ENCODE measurements around the gene RTP5.

Gene RTP5

DNA sequence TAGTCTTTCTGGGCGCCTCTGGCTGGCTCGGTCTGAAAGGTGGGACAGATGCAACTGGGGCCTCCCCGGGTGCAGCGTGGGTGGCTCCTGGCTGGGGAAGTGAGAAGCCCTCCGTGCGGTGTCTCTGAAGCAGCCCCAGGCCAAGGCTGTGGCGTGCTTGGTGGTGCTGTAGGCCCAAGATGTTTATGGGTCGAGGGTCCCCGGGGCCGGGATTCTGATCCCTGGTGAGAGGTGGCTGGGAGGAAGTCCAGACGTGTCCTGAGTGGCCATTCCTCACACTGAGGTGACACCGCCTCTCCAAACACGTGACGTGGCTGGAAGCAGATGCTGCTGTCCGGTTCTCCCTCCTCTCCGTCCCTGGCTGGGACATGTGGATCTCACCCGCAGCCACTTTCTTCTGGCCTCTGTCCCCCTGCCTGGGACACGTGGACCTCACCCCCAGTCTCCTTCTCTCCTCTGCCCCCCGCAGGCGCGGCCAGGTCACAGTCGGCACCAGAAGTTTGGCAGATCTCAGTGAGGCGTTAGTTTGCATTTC, 12.6 kb downstream of the RTP5 start:
- TF ChIP-seq, protein P1, sequence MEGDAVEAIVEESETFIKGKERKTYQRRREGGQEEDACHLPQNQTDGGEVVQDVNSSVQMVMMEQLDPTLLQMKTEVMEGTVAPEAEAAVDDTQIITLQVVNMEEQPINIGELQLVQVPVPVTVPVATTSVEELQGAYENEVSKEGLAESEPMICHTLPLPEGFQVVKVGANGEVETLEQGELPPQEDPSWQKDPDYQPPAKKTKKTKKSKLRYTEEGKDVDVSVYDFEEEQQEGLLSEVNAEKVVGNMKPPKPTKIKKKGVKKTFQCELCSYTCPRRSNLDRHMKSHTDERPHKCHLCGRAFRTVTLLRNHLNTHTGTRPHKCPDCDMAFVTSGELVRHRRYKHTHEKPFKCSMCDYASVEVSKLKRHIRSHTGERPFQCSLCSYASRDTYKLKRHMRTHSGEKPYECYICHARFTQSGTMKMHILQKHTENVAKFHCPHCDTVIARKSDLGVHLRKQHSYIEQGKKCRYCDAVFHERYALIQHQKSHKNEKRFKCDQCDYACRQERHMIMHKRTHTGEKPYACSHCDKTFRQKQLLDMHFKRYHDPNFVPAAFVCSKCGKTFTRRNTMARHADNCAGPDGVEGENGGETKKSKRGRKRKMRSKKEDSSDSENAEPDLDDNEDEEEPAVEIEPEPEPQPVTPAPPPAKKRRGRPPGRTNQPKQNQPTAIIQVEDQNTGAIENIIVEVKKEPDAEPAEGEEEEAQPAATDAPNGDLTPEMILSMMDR (IDR thresholded peaks at IDR 0.05), result no peak

GRCh38 chr2:241884951-241885290, 15.4 kb downstream of the RTP5 start:
- TF ChIP-seq, protein P1 (IDR thresholded peaks at IDR 0.05), result no peak

DNA sequence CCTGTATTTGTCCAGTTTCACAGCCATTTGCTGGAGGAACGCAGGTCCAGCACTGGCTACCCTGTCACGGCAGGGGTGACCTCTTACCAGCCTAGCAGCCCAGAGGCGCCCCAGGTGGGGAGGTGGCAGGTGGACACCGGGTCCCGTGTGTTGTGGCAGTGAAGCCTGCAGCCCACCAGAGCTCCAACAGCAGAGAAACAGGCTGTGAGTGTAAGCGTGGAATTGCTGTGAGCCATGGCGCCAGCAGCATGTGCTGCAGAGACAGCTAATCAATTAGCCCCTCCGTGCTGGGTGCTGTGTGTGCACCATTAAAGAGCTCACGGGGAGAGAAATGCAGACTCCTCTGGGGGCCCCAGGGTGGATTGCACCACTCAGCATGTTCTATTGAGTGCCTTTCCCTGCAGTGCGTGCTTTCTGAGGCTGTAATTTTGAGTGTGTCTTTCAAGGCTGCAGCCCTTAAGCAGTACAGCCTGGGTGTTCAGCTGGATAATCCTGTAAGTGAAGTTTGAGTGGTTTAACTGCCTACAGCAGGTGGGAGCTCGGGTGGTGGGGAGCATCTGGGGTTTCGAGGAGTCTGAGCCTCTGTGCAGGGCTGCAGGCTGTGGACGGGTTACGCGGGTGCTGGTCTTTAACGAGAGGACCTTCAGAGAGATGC, 15.9 kb downstream of the RTP5 start:
- TF ChIP-seq, protein P1 (IDR thresholded peaks at IDR 0.05), result no peak

DNA sequence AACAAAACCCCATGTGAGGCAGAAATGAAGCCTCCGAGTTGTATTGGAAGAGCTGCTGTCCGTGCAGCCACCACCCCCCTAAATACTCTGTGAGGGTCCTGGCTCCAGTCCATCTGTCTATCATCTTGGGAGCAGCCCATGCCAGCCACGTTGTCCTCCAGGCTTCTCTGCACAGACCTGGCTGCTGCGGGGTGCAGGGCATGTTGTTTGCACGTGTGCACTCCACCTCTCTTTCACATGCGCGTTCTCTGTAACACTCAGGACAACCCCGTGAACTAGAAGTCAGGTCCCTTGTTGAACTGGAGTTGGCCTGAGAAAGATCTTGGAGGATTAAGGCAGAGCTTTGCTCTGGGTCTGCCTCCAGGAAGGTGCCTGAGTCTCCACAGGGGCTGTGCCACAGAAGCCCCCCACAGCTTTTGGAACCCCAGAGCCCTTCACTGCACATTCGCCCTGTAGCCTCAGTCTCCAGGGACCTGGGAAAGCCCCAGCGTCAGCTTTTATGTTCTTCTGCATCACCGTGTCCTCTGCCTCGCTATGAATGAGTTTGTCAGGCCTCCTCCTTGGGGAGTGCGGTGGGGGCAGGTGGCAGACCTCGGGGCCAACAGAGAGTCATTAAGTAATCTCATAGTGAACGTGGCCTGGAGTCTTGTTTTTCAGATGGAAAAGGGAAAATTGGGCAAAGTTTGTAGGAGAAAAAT, 16.6 kb downstream of the RTP5 start:
- TF ChIP-seq, protein P1 (IDR thresholded peaks at IDR 0.05), result no peak

GRCh38 chr2:241886840-241887447, 17.4 kb downstream of the RTP5 start:
- TF ChIP-seq, protein P1 (IDR thresholded peaks at IDR 0.05), result no peak

DNA sequence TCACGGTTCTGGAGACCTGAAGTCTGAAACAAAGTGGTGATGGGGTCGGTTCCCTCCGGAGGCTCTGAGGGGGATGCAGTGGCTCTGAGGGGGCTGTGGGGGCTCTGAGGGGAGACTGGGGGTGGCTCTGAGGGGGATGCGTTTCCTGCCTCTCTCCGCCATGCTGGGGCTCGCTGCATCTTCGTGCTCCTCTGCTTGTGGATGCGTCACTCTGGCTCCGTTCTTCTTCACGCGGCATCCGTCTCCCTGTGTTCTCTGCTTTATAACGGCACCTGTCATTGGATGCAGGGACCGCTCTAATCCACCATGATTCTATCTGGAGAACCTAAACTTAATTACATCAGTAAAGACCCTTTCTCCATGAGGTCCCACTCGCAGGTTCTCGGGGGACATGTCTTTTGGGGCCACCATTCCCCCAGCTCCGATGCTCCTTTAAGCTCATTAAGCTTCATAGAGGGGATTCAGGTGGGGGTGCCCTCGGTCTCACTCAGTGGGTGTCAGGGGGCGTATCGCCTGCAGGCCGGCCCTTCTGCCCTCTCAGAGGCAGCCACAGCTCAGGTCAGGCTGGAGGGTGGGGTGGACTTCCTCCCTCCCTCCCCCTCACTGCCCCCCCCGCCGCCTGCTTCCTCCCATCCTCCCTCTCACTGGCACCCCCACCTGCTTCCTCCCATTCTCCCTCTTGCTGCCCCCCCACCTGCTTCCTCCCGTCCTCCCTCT, 18.4 kb downstream of the RTP5 start:
- TF ChIP-seq, protein P1 (IDR thresholded peaks at IDR 0.05), result no peak

DNA sequence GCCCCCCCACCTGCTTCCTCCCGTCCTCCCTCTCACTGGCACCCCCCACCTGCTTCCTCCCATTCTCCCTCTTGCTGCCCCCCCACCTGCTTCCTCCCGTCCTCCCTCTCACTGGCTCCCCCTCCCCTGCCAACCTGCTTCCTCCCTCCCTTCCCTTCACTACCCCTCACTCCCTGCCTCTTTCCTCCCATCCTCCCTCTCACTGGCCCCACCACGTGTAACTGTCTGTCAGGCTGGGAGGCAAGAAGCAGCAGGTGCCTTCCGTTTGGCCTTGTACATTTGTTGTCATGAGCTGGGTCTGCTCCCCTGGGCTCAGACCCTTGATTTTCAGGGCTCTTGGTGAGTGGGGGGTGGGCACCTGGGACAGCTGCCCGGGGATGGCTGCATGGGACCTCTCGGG, 19.1 kb downstream of the RTP5 start:
- TF ChIP-seq, protein P1 (IDR thresholded peaks at IDR 0.05), result no peak
